H9 (cell line): ENCODE measurements around the gene PPBP. TPM values are rescaled to one million over a fixed set of nuclear protein-coding genes. Genes with fewer than 3 reads are reported as not detected.

ENCODE experiments used
- DNase-seq: peaks from one replicate; pipeline ENCODE4 v3.0.0-alpha.2; 2017
- H2AFZ ChIP-seq: one replicate; pipeline ENCODE4 v1.6.1; 2013; ENCODE audit warnings: mild to moderate bottlenecking, low read length, control low read depth, moderate library complexity
- H2AK5ac ChIP-seq: 2 replicates; pipeline ENCODE4 v1.6.1; 2013; ENCODE audit warnings: low read length, control low read depth, mixed read lengths; ENCODE audit not compliant: insufficient read length
- H2BK120ac ChIP-seq: one replicate; pipeline ENCODE4 v1.6.1; 2013; ENCODE audit warnings: low read depth, mild to moderate bottlenecking, low read length, control low read depth, inconsistent platforms; ENCODE audit not compliant: poor library complexity, severe bottlenecking
- H2BK12ac ChIP-seq: 2 replicates; pipeline ENCODE4 v1.6.1; 2013; ENCODE audit warnings: low read length, control low read depth, mixed read lengths, low read depth; ENCODE audit not compliant: insufficient read length
- H2BK15ac ChIP-seq: 2 replicates; pipeline ENCODE4 v1.6.1; 2013; ENCODE audit warnings: low read depth, low read length, control low read depth
- H2BK20ac ChIP-seq: one replicate; pipeline ENCODE4 v1.6.1; 2013; ENCODE audit warnings: low read depth, mild to moderate bottlenecking, low read length, control low read depth, inconsistent platforms; ENCODE audit not compliant: poor library complexity, severe bottlenecking
- H2BK5ac ChIP-seq: 2 replicates; pipeline ENCODE4 v1.6.1; 2013; ENCODE audit warnings: low read length, control low read depth, mixed read lengths; ENCODE audit not compliant: insufficient read length
- H3K14ac ChIP-seq: 2 replicates; pipeline ENCODE4 v1.6.1; 2013; ENCODE audit warnings: low read length, control low read depth; ENCODE audit not compliant: insufficient read depth
- H3K18ac ChIP-seq: 2 replicates; pipeline ENCODE4 v1.6.1; 2013; ENCODE audit warnings: low read depth, mild to moderate bottlenecking, mixed read lengths, low read length, control low read depth; ENCODE audit not compliant: insufficient read length
- H3K23ac ChIP-seq: 2 replicates; pipeline ENCODE4 v1.6.1; 2013; ENCODE audit warnings: low read length, control low read depth, mixed read lengths, low read depth; ENCODE audit not compliant: insufficient read length
- H3K23me2 ChIP-seq: 2 replicates; pipeline ENCODE4 v1.6.1; 2013; ENCODE audit warnings: low read depth, mild to moderate bottlenecking, mixed read lengths, low read length, control low read depth; ENCODE audit not compliant: insufficient read length, poor library complexity, severe bottlenecking
- H3K27ac ChIP-seq: 2 replicates; pipeline ENCODE4 v1.5.1; 2013; ENCODE audit warnings: low read length, control low read depth, mixed read lengths, low read depth; ENCODE audit not compliant: insufficient read length
- H3K27me3 ChIP-seq: 2 replicates; pipeline ENCODE4 v1.6.1; 2013; ENCODE audit warnings: low read length, control low read depth, inconsistent platforms; ENCODE audit not compliant: insufficient read depth
- H3K4ac ChIP-seq: 2 replicates; pipeline ENCODE4 v1.6.1; 2013; ENCODE audit warnings: low read depth, mild to moderate bottlenecking, control low read depth, inconsistent platforms, low read length, moderate library complexity
- H3K4me1 ChIP-seq: 2 replicates; pipeline ENCODE4 v1.6.1; 2013; ENCODE audit warnings: low read length, control low read depth, inconsistent platforms; ENCODE audit not compliant: insufficient read depth
- H3K4me2 ChIP-seq: 2 replicates; pipeline ENCODE4 v1.6.1; 2013; ENCODE audit warnings: low read length, control low read depth, mixed read lengths; ENCODE audit not compliant: insufficient read length, insufficient read depth
- H3K56ac ChIP-seq: 2 replicates; pipeline ENCODE4 v1.6.1; 2013; ENCODE audit warnings: low read depth, mild to moderate bottlenecking, mixed read lengths, low read length, control low read depth; ENCODE audit not compliant: insufficient read length
- H3K79me1 ChIP-seq: 2 replicates; pipeline ENCODE4 v1.6.1; 2013; ENCODE audit warnings: low read depth, mild to moderate bottlenecking, moderate library complexity, low read length, control low read depth, inconsistent platforms; ENCODE audit not compliant: insufficient read depth, poor library complexity, severe bottlenecking
- H3K79me2 ChIP-seq: 2 replicates; pipeline ENCODE4 v1.6.1; 2013; ENCODE audit warnings: low read length, control low read depth, inconsistent platforms; ENCODE audit not compliant: insufficient read depth
- H3K9ac ChIP-seq: 2 replicates; pipeline ENCODE4 v1.6.1; 2013; ENCODE audit warnings: low read length, control low read depth, mixed read lengths; ENCODE audit not compliant: insufficient read length; ENCODE audit errors: extremely low read depth
- H3K9me3 ChIP-seq: one replicate; pipeline ENCODE4 v1.6.1; 2013; ENCODE audit warnings: low read depth, low read length, inconsistent platforms; ENCODE audit not compliant: control insufficient read depth
- H3T11ph ChIP-seq: one replicate; pipeline ENCODE4 v1.6.1; 2013; ENCODE audit warnings: mild to moderate bottlenecking, low read length, control low read depth, inconsistent platforms
- H4K20me1 ChIP-seq: one replicate; pipeline ENCODE4 v1.6.1; 2013; ENCODE audit not compliant: control insufficient read depth, insufficient read length, insufficient read depth
- H4K5ac ChIP-seq: 2 replicates; pipeline ENCODE4 v1.6.1; 2013; ENCODE audit warnings: low read depth, mild to moderate bottlenecking, mixed read lengths, low read length, control low read depth; ENCODE audit not compliant: insufficient read length
- H4K8ac ChIP-seq: replicated peaks from 2 replicates; pipeline ENCODE4 v1.6.1; 2013; ENCODE audit warnings: low read length, control low read depth, mixed read lengths, low read depth; ENCODE audit not compliant: insufficient read length
- H4K91ac ChIP-seq: 2 replicates; pipeline ENCODE4 v1.6.1; 2013; ENCODE audit warnings: low read depth, mild to moderate bottlenecking, moderate library complexity, mixed read lengths, low read length, control low read depth; ENCODE audit not compliant: insufficient read length
- H3K27ac Mint-ChIP-seq, 3 experiments: 2 replicates in 2 of 3; 3 replicates in 1 of 3; pipeline ENCODE4 v1.8.0; 2020 to 2021; ENCODE audit warnings: mixed read lengths in 3 of 3, mild to moderate bottlenecking in 1 of 3, moderate library complexity in 1 of 3
- H3K27me3 Mint-ChIP-seq: 2 replicates; pipeline ENCODE4 v1.8.0; 2021; ENCODE audit warnings: low read depth, mild to moderate bottlenecking, moderate library complexity, mixed read lengths
- H3K36me3 Mint-ChIP-seq, 3 experiments: 2 replicates in 2 of 3; 3 replicates in 1 of 3; pipeline ENCODE4 v1.8.0; 2020 to 2021; ENCODE audit warnings: low read depth in 3 of 3, mixed read lengths in 3 of 3; ENCODE audit not compliant: insufficient read depth in 1 of 3
- H3K4me1 Mint-ChIP-seq, 2 experiments: 2 replicates each; pipeline ENCODE4 v1.8.0; 2020; ENCODE audit warnings: mixed read lengths in 2 of 2
- H3K4me3 Mint-ChIP-seq, 2 experiments: 2 replicates in 1 of 2; 3 replicates in 1 of 2; pipeline ENCODE4 v1.8.0; 2020 to 2021; ENCODE audit warnings: mild to moderate bottlenecking in 2 of 2, mixed read lengths in 2 of 2, moderate library complexity in 1 of 2
- H3K9me3 Mint-ChIP-seq, 2 experiments: 2 replicates in 1 of 2; 3 replicates in 1 of 2; pipeline ENCODE4 v1.8.0; 2020; ENCODE audit warnings: mild to moderate bottlenecking in 2 of 2, mixed read lengths in 2 of 2, moderate library complexity in 1 of 2
- CTCF ChIP-seq: fragments of 200-600 bp; sonication (generic); conservative IDR thresholded peaks from 3 replicates; pipeline ENCODE4 v1.8.0; 2021; ENCODE audit warnings: antibody characterized with exemption, mild to moderate bottlenecking
- WGBS: extraction: QIAGEN DNeasy Blood & Tissue Kit; methylation state at CpG from one replicate; pipeline ENCODE4 v1.1.7; 2013; ENCODE audit warnings: missing lambda C conversion rate, low lambda C conversion rate, mixed read lengths; ENCODE audit not compliant: insufficient read length; ENCODE audit errors: extremely low coverage; 5-methylcytosine and 5-hydroxymethylcytosine counted together
- total RNA-seq: library from RNA; stranded (reverse); gene quantifications from 2 replicates; pipeline ENCODE4 v1.2.1, GENCODE V29; 2021

PPBP gene
- total RNA-seq, 1 experiment from 2014 or later: 0.33 TPM

- no peaks in the 10 kb centered on the region for H3K4me1 Mint-ChIP-seq
- H2AK5ac ChIP-seq: no peak overlapping the region
- H3K4me1 ChIP-seq: no peaks in the 10 kb centered on the region
- no peak overlapping the region for H2BK20ac ChIP-seq
- H4K91ac ChIP-seq: no peak overlapping the region
- no peaks in the 10 kb centered on the region for H4K20me1 ChIP-seq
- no CpG with 5 or more reads among the region's 1 CpG for WGBS
- H3K4me3 Mint-ChIP-seq: no peak overlapping the region
- H3K14ac ChIP-seq: no peak overlapping the region
- no peak overlapping the region for H3K4ac ChIP-seq
- no peak overlapping the region for H3K23ac ChIP-seq
- peaks cover 0 to 5% (median 0%) of the 10 kb centered on the region in 3 experiments; a peak in 1 of 7 replicates for H3K36me3 Mint-ChIP-seq
- no peak overlapping the region for H4K8ac ChIP-seq
- peaks cover 0 to 3% of the 10 kb centered on the region in 2 experiments; a peak in 1 of 5 replicates for H3K9me3 Mint-ChIP-seq
- H3K56ac ChIP-seq: no peak overlapping the region
- TF ChIP-seq CTCF: no peak
- H3T11ph ChIP-seq: no peak overlapping the region
- no peaks in the 10 kb centered on the region for H3K9me3 ChIP-seq
- H3K79me2 ChIP-seq: no peaks in the 10 kb centered on the region
- no peaks in the 10 kb centered on the region for H3K23me2 ChIP-seq
- no peak for DNase-seq
- H3K27me3 ChIP-seq: no peaks in the 10 kb centered on the region
- no peak overlapping the region for H2BK5ac ChIP-seq
- no peak overlapping the region for H2AFZ ChIP-seq
- no peaks in the 10 kb centered on the region for H3K27me3 Mint-ChIP-seq
- no peak overlapping the region for H2BK12ac ChIP-seq
- H3K4me2 ChIP-seq: no peak overlapping the region
- no peak overlapping the region for H3K9ac ChIP-seq
- no peak overlapping the region for H4K5ac ChIP-seq
- H3K79me1 ChIP-seq: no peaks in the 10 kb centered on the region
- no peak overlapping the region for H3K18ac ChIP-seq
- H3K27ac ChIP-seq: no peak overlapping the region
- H3K27ac Mint-ChIP-seq: no peak overlapping the region
- no peak overlapping the region for H2BK120ac ChIP-seq
- no peak overlapping the region for H2BK15ac ChIP-seq
Measured at GRCh38 chr4:74028504-74028903, 40.5 kb upstream of the PPBP start.
